Spleen (tissue), 11 donors: ENCODE measurements around the gene SEMA7A. TPM values are rescaled to one million over a fixed set of nuclear protein-coding genes. Genes with fewer than 3 reads are reported as not detected.
A peak's percentile ranks its signal among the peaks of the same experiment; 100 is the strongest.

ENCODE experiments used
- DNase-seq: peaks from one replicate; pipeline ENCODE4 v3.0.0-alpha.2; 2020
- H3K27ac ChIP-seq, 8 donors: fragments of 200-600 bp; sonication (generic) in 7 of 8; 1 replicate in 4 of 8; 2 replicates in 4 of 8; pipeline versions ENCODE4 v1.5.0 to v1.8.0; 2016 to 2021; ENCODE audit warnings: inconsistent platforms in 4 of 8, mild to moderate bottlenecking in 4 of 8, moderate library complexity in 1 of 8
- H3K27me3 ChIP-seq, 7 donors: fragments of 200-600 bp; sonication (generic) in 6 of 7; replicated peaks in 1 of 7; 1 replicate in 4 of 7; 2 replicates in 3 of 7; pipeline versions ENCODE4 v1.5.0 to v1.8.0; 2016 to 2021; ENCODE audit warnings: inconsistent platforms in 3 of 7, mild to moderate bottlenecking in 1 of 7
- H3K36me3 ChIP-seq, 6 donors: fragments of 200-600 bp; sonication (generic) in 5 of 6; 1 replicate in 4 of 6; 2 replicates in 2 of 6; pipeline versions ENCODE4 v1.5.0 to v1.8.0; 2016 to 2021; ENCODE audit warnings: inconsistent platforms in 2 of 6
- H3K4me1 ChIP-seq, 6 donors: fragments of 200-600 bp; sonication (generic) in 5 of 6; 1 replicate in 3 of 6; 2 replicates in 3 of 6; pipeline versions ENCODE4 v1.5.0 to v1.8.0; 2016 to 2021; ENCODE audit warnings: inconsistent platforms in 3 of 6
- H3K4me3 ChIP-seq, 8 donors: fragments of 200-600 bp; sonication (generic) in 7 of 8; 1 replicate in 4 of 8; 2 replicates in 4 of 8; pipeline versions ENCODE4 v1.5.0 to v1.8.0; 2016 to 2021; ENCODE audit warnings: inconsistent platforms in 4 of 8, mild to moderate bottlenecking in 4 of 8, moderate library complexity in 2 of 8
- H3K9me3 ChIP-seq, 8 donors: fragments of 200-600 bp; sonication (generic) in 7 of 8; 1 replicate in 4 of 8; 2 replicates in 4 of 8; pipeline versions ENCODE4 v1.5.0 to v1.8.0; 2016 to 2021; ENCODE audit warnings: inconsistent platforms in 4 of 8
- POLR2A ChIP-seq, 3 donors: fragments of 450-650 bp; IDR thresholded peaks; one replicate each; pipeline ENCODE4 v1.5.1; 2017; ENCODE audit warnings: antibody characterized with exemption in 3 of 3, mild to moderate bottlenecking in 1 of 3
- POLR2AphosphoS5 ChIP-seq, 3 donors: sonication (generic); formaldehyde crosslinking; IDR thresholded peaks; one replicate each; pipeline ENCODE4 v1.5.1; 2017; ENCODE audit warnings: antibody characterized with exemption in 3 of 3
- whole genome bisulfite sequencing, 5 donors: extraction: QIAGEN DNeasy Blood & Tissue Kit in 3 of 5; methylation state at CpG; one replicate each; pipeline versions ENCODE4 v1.1.5 to v1.1.7; 2013 to 2018; 5-methylcytosine and 5-hydroxymethylcytosine counted together
- intact Hi-C: fragments of 100-400 bp; cut with DNase I; formaldehyde crosslinking; loops from one replicate; pipeline ENCODE4 v1.15.0; 2023; ENCODE audit warnings: low total_unique reads
- polyA plus RNA-seq, 3 donors: library from polyadenylated mRNA; stranded (reverse); fragments of 200-250 nt; gene quantifications; one replicate each; pipeline ENCODE4 v1.2.1, GENCODE V29; 2013
- total RNA-seq, 7 donors: library from RNA; depleted of rRNA in 3 of 7; stranded (reverse); fragments of >200 nt in 3 of 7; fragmentation: NEBNext Ultra II Directional in 4 of 7; extraction: Animal tissue kit (Norgen Biotek cat#: 25700) in 4 of 7; gene quantifications; one replicate each; pipeline versions ENCODE4 v1.1.0 to v1.2.1, GENCODE V29; 2016 to 2021
- TF ChIP-seq, protein P1 (sequence below), 11 experiments: fragments of 200-600 bp in 7 of 11; fragments of 450-650 bp in 4 of 11; sonication (generic) in 4 of 11; IDR thresholded peaks in 8 of 11; conservative IDR thresholded peaks in 3 of 11; 1 replicate in 7 of 11; 2 replicates in 4 of 11; pipeline versions ENCODE4 v1.4.0 to v1.8.0; 2016 to 2021; ENCODE audit warnings: antibody characterized with exemption in 11 of 11, inconsistent platforms in 4 of 11, mild to moderate bottlenecking in 1 of 11
- donor health status: healthy with polysubstance abuse.
- donor health status: DM: no; HTN: no; CAD: no; lungs with moderate emphysema.
- donor health status: DM: no; HTN: no; CAD: no.
- donor health status: Bipolar disorder and iron deficiency.
- donor health status: healthy.
- donor health status: DM: no; HTN: no; CAD: no.
- donor health status: DM: yes; HTN: yes; CAD: no.

SEMA7A gene
- total and polyA plus RNA-seq, 10 donors = 41.6 to 154 (median 127) TPM

DNA sequence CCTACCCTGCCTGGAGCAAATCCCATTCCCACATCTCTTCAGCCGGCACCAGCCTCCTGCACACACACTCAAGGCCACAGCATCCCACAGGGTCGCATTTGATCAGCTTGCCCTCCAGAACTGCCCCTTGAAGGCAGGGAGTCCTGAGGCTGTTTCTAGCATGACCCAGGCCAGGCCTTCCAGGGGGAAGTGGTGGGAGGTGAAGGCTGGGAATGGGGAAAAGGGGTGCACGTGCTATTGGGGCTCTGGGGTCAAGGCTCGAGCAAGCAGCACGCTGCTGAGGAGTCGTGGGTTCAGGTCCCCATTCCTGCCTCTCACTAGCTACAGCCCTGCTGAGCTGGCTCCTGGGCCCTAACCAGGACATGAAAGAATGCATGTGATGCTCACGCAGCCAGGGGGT is 24.9 kb downstream of the SEMA7A start:
- TF ChIP-seq, protein P1, sequence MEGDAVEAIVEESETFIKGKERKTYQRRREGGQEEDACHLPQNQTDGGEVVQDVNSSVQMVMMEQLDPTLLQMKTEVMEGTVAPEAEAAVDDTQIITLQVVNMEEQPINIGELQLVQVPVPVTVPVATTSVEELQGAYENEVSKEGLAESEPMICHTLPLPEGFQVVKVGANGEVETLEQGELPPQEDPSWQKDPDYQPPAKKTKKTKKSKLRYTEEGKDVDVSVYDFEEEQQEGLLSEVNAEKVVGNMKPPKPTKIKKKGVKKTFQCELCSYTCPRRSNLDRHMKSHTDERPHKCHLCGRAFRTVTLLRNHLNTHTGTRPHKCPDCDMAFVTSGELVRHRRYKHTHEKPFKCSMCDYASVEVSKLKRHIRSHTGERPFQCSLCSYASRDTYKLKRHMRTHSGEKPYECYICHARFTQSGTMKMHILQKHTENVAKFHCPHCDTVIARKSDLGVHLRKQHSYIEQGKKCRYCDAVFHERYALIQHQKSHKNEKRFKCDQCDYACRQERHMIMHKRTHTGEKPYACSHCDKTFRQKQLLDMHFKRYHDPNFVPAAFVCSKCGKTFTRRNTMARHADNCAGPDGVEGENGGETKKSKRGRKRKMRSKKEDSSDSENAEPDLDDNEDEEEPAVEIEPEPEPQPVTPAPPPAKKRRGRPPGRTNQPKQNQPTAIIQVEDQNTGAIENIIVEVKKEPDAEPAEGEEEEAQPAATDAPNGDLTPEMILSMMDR (IDR thresholded peaks at IDR 0.05 in 8 of 11, conservative IDR thresholded peaks at IDR 0.05 in 3 of 11) = no peak
- TF ChIP-seq POLR2AphosphoS5 (IDR thresholded peaks at IDR 0.05) = peak in 1 of 3 donors; percentile 35
- H3K4me1 ChIP-seq = peaks cover 40 to 100% (median 78%) of the 10 kb centered on the region in 6 donors
- WGBS, 5 donors = 57 to 93% (median 76%) methylated on average over 7 of the region's 7 CpGs
- intact Hi-C loops = no loop called here
- H3K4me3 ChIP-seq = no peak overlapping the region
- H3K36me3 ChIP-seq = peaks cover 0 to 50% (median 39%) of the 10 kb centered on the region in 6 donors
- H3K27ac ChIP-seq = peak overlapping the region in 5 of 8 donors; percentile 46 to 93 (median 85)
- H3K9me3 ChIP-seq = no peaks in the 10 kb centered on the region
- no peak for DNase-seq
- H3K27me3 ChIP-seq = no peaks in the 10 kb centered on the region

DNA sequence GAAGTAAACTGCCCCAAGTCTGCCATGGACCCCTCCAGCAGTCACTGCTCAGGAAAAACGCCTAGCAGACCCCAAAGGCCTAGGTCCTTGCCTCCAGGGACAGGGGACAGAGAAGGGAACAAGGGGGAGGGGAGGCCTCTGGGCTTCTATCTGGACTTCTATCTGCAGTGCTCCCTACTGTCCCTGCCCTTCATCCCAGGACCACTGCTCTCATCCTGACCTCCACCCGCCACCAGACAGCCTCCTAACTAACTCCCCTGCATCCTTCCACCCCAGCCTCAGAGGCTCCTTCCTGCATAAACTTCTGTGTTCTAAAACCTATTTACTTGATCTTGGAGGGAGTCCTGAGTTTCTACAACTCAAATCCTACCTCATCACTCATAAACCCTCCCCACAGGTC is 25.4 kb downstream of the SEMA7A start:
- H3K27ac ChIP-seq = peak overlapping the region in 6 of 8 donors; percentile 77 to 93 (median 86)
- no peak for DNase-seq
- H3K4me1 ChIP-seq = peaks cover 44 to 100% (median 80%) of the 10 kb centered on the region in 6 donors
- no peaks in the 10 kb centered on the region for H3K9me3 ChIP-seq
- no peak overlapping the region for H3K4me3 ChIP-seq
- peaks cover 0 to 46% (median 35%) of the 10 kb centered on the region in 6 donors for H3K36me3 ChIP-seq
- 78 to 89% (median 82%) methylated on average over 2 of the region's 2 CpGs for WGBS, 5 donors
- TF ChIP-seq, protein P1 (IDR thresholded peaks at IDR 0.05 in 8 of 11, conservative IDR thresholded peaks at IDR 0.05 in 3 of 11) = no peak
- TF ChIP-seq POLR2AphosphoS5 (IDR thresholded peaks at IDR 0.05) (no peak), POLR2A (IDR thresholded peaks at IDR 0.05) (no peak)
- H3K27me3 ChIP-seq = no peaks in the 10 kb centered on the region
- intact Hi-C loops = no loop called here

DNA sequence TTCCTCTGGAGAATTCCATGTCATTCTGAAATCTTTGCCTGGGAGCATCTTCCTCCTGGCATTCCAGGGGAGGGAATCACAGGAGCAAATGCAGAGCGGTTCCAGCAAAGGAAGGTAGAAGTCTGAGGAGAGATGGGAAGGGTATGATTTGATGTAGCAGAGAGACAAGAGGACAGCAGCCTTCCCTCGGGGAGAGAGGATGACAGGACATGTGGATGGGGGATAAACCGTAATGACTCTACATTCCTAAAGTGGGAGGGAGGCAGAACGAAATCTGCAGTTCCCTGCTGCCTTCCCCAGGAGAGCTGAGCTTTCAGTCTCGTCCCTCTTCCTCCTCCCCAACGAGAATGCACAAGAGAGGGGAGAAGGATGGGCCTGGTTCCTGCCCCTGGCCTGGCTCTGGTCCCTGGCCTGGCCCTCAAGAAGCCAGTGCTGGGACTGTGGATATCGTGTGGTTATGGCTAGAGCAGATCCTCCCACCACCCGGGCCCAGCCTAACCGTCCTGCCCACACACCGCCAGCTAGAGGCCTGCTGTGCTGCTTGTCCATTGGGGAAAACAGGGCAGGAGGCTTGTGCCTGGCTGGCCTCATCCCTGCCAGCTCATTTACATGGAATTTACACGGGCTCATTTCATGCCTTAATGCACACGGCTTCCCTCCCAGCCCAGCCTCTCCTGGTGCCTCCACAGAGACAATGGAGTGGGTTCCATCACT is 26.6 kb downstream of the SEMA7A start:
- TF ChIP-seq, protein P1 (IDR thresholded peaks at IDR 0.05 in 8 of 11, conservative IDR thresholded peaks at IDR 0.05 in 3 of 11) = no peak
- TF ChIP-seq POLR2AphosphoS5 (IDR thresholded peaks at IDR 0.05) = peak; percentile 22 to 67 (median 61)
- H3K27me3 ChIP-seq = no peaks in the 10 kb centered on the region
- 31 to 62% (median 51%) methylated on average over 11 to 12 of the region's 12 CpGs for WGBS, 5 donors
- H3K27ac ChIP-seq = peak overlapping the region; percentile 48 to 93 (median 82)
- peaks cover 0 to 33% (median 24%) of the 10 kb centered on the region in 6 donors for H3K36me3 ChIP-seq
- no peak overlapping the region for H3K4me3 ChIP-seq
- intact Hi-C loops = no loop called here
- peaks cover 57 to 100% (median 86%) of the 10 kb centered on the region in 6 donors for H3K4me1 ChIP-seq
- DNase-seq = no peak
- H3K9me3 ChIP-seq = no peaks in the 10 kb centered on the region

DNA sequence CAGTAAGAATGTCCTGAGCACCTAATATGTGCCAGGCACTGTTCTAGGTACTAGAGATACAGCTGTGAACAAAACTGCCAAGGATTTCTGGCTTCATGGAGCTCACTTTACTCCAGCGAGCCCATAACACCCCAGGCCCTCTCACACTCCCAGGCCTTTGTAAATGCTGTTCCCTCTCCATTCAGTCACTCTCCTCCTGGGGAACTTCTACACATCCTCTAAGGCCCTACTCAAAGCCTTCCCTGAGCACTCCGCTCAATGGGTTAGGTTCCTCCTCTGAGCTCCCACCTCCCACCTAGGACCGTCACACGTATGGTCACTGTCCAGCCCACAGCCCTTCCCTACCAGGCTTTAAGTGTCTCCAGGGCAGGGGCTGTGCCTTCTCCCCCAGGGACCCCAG is 27.2 kb downstream of the SEMA7A start:
- Histone ChIP-seq H3K36me3 (peaks cover 0 to 27% (median 17%) of the 10 kb centered on the region in 6 donors), H3K4me1 (peaks cover 63 to 100% (median 90%) of the 10 kb centered on the region in 6 donors), H3K27me3 (no peaks in the 10 kb centered on the region), H3K4me3 (no peak overlapping the region), H3K27ac (peak overlapping the region; percentile 48 to 93 (median 82)), H3K9me3 (no peaks in the 10 kb centered on the region)
- DNase-seq = no peak
- 80 to 86% (median 84%) methylated on average over 4 of the region's 4 CpGs for WGBS, 5 donors
- intact Hi-C loops = no loop called here
- TF ChIP-seq, protein P1 (IDR thresholded peaks at IDR 0.05 in 8 of 11, conservative IDR thresholded peaks at IDR 0.05 in 3 of 11) = no peak
- TF ChIP-seq POLR2A (IDR thresholded peaks at IDR 0.05) = no peak
- no peak for TF ChIP-seq POLR2AphosphoS5 (IDR thresholded peaks at IDR 0.05)
